A549 (cell line): ENCODE results near the gene ALDH4A1. TPM values are rescaled to one million over a fixed set of nuclear protein-coding genes. Genes with fewer than 3 reads are reported as not detected.

Experiments
- ATAC-seq, 2 experiments: fragments of 200-7000 bp in 1 of 2; fragments of >200 bp in 1 of 2; cut with Nextera tagmentation in 1 of 2; cut with Tn5 transposase in 1 of 2; 3 replicates each; pipeline versions ENCODE4 v1.8.0 to v1.9.1; 2018 to 2020; ENCODE audit warnings: mild to moderate bottlenecking in 1 of 2, moderate library complexity in 1 of 2
- CTCF ChIA-PET: fragments of 300-600 bp; sonication (Branson Sonifier 250); formaldehyde crosslinking; extraction: SDS; loops from one replicate; lab custom pipeline; 2021; ENCODE audit warnings: antibody characterized with exemption, inconsistent platforms; lab: Yijun Ruan, JAX
- POLR2A ChIA-PET: fragments of 350-600 bp; formaldehyde crosslinking; extraction: SDS; loops from one replicate; lab custom pipeline; 2021; ENCODE audit warnings: antibody characterized with exemption, inconsistent platforms; lab: Yijun Ruan, JAX
- DNase-seq, 2 experiments: peaks; one replicate each; pipeline versions ENCODE4 v3.0.0 to v3.0.0-alpha.2; 2011 to 2016; ENCODE audit warnings: low read depth in 1 of 2, low spot score in 1 of 2
- FAIRE-seq: peaks from 2 replicates; lab custom pipeline; 2011; peaks lifted over from hg19 to GRCh38; lab: Jason Lieb, UNC
- H3K27ac ChIP-seq, 2 experiments: fragments of >200 bp; sonication (Bioruptor Twin); formaldehyde crosslinking; 3 replicates each; pipeline ENCODE4 v1.5.1; 2016 to 2017
- H3K4me1 ChIP-seq: fragments of >200 bp; sonication (Bioruptor Twin); formaldehyde crosslinking; 3 replicates; pipeline ENCODE4 v1.6.1; 2016
- H3K4me2 ChIP-seq: fragments of >200 bp; sonication (Bioruptor Twin); formaldehyde crosslinking; 3 replicates; pipeline ENCODE4 v1.6.1; 2016
- H3K4me3 ChIP-seq: fragments of >200 bp; sonication (Bioruptor Twin); formaldehyde crosslinking; 3 replicates; pipeline ENCODE4 v1.5.1; 2016
- H3K9me3 ChIP-seq: fragments of >200 bp; sonication (Bioruptor Twin); formaldehyde crosslinking; 3 replicates; pipeline ENCODE4 v1.6.1; 2016
- CBX2 ChIP-seq: fragments of 200-600 bp; sonication (generic); IDR thresholded peaks from 2 replicates; pipeline ENCODE4 v1.6.1; 2016; ENCODE audit warnings: low read depth, mild to moderate bottlenecking, borderline replicate concordance
- CEBPB ChIP-seq, 2 experiments: fragments of >200 bp in 1 of 2; sonication (Bioruptor Twin) in 1 of 2; formaldehyde crosslinking in 1 of 2; IDR thresholded peaks; 2 replicates each; pipeline ENCODE4 v1.6.1; 2012 to 2016
- EHMT2 ChIP-seq: fragments of 200-600 bp; sonication (generic); IDR thresholded peaks from 2 replicates; pipeline ENCODE4 v1.6.1; 2016; ENCODE audit warnings: antibody characterized with exemption, low read depth, mild to moderate bottlenecking, moderate library complexity
- GATA3 ChIP-seq: IDR thresholded peaks from 2 replicates; pipeline ENCODE4 v1.6.1; 2012; ENCODE audit warnings: borderline replicate concordance
- HEYL ChIP-seq: fragments of 250-450 bp; sonication (Bioruptor Pico); IDR thresholded peaks from 2 replicates; pipeline ENCODE4 v1.8.0; 2021; ENCODE audit warnings: mild to moderate bottlenecking, moderate library complexity
- HOXB13 ChIP-seq: fragments of 250-450 bp; sonication (Bioruptor Pico); IDR thresholded peaks from 2 replicates; pipeline ENCODE4 v1.5.0; 2020; ENCODE audit warnings: low read depth, mild to moderate bottlenecking, moderate library complexity
- HOXB5 ChIP-seq: fragments of 250-450 bp; sonication (Bioruptor Pico); IDR thresholded peaks from 2 replicates; pipeline ENCODE4 v1.5.0; 2020; ENCODE audit warnings: mild to moderate bottlenecking, moderate library complexity
- JUNB ChIP-seq: fragments of >200 bp; sonication (Bioruptor Twin); formaldehyde crosslinking; IDR thresholded peaks from 2 replicates; pipeline ENCODE4 v1.6.1; 2016
- MAFK ChIP-seq: fragments of 450-650 bp; IDR thresholded peaks from 2 replicates; pipeline ENCODE4 v1.6.1; 2014; ENCODE audit not compliant: partially characterized antibody
- MAZ ChIP-seq: fragments of 150-350 bp; IDR thresholded peaks from 2 replicates; pipeline ENCODE4 v1.6.1; 2014; ENCODE audit warnings: antibody characterized with exemption, low read depth, low read length, borderline replicate concordance
- MYC ChIP-seq: IDR thresholded peaks from 2 replicates; pipeline ENCODE4 v1.6.1; 2012; ENCODE audit warnings: mild to moderate bottlenecking, inconsistent platforms, low read length, improper control_type of control experiment, borderline replicate concordance
- NPAS2 ChIP-seq: fragments of 250-450 bp; sonication (Bioruptor Pico); IDR thresholded peaks from 2 replicates; pipeline ENCODE4 v1.8.0; 2022; ENCODE audit warnings: mild to moderate bottlenecking, moderate library complexity, borderline replicate concordance
- NR3C1 ChIP-seq: fragments of >200 bp; sonication (Bioruptor Twin); formaldehyde crosslinking; IDR thresholded peaks from 3 replicates; pipeline ENCODE4 v1.6.1; 2017
- PHF8 ChIP-seq: fragments of 200-600 bp; sonication (generic); IDR thresholded peaks from 2 replicates; pipeline ENCODE4 v1.6.1; 2016; ENCODE audit warnings: low read depth, mild to moderate bottlenecking, antibody characterized with exemption, moderate library complexity, borderline replicate concordance
- POLR2A ChIP-seq: IDR thresholded peaks from 2 replicates; pipeline ENCODE4 v1.6.1; 2012; ENCODE audit warnings: mild to moderate bottlenecking, low read length
- RAD21 ChIP-seq, 2 experiments: fragments of >200 bp in 1 of 2; sonication (Bioruptor Twin) in 1 of 2; formaldehyde crosslinking in 1 of 2; IDR thresholded peaks in 1 of 2; conservative IDR thresholded peaks in 1 of 2; 2 replicates in 1 of 2; 3 replicates in 1 of 2; pipeline ENCODE4 v1.6.1; 2012 to 2018; ENCODE audit warnings: inconsistent platforms in 1 of 2
- RFX5 ChIP-seq: fragments of 450-650 bp; IDR thresholded peaks from 2 replicates; pipeline ENCODE4 v1.7.1; 2014; ENCODE audit warnings: antibody characterized with exemption, mild to moderate bottlenecking, moderate library complexity
- SMC3 ChIP-seq: fragments of >200 bp; sonication (Bioruptor Twin); formaldehyde crosslinking; IDR thresholded peaks from 3 replicates; pipeline ENCODE4 v1.6.1; 2018; ENCODE audit warnings: inconsistent platforms
- TFCP2L1 ChIP-seq: fragments of 250-450 bp; sonication (Bioruptor Pico); IDR thresholded peaks from 2 replicates; pipeline ENCODE4 v1.5.0; 2021; ENCODE audit warnings: mild to moderate bottlenecking
- ZFP36 ChIP-seq: fragments of 450-650 bp; IDR thresholded peaks from 2 replicates; pipeline ENCODE4 v1.6.1; 2014; ENCODE audit warnings: borderline replicate concordance; ENCODE audit not compliant: partially characterized antibody
- ZSCAN20 ChIP-seq: fragments of 250-450 bp; sonication (Bioruptor Pico); IDR thresholded peaks from 2 replicates; pipeline ENCODE4 v1.8.0; 2022; ENCODE audit warnings: mild to moderate bottlenecking, moderate library complexity
- WGBS: methylation state at CpG from one replicate; pipeline ENCODE4 v1.1.6; 2017; ENCODE audit errors: missing lambda C conversion rate; 5-methylcytosine and 5-hydroxymethylcytosine counted together
- polyA plus RNA-seq, 4 experiments: library from polyadenylated mRNA; depleted of rRNA in 3 of 4; stranded (reverse); fragments of >200 nt; fragmentation: RNase III in 1 of 4; extraction: RNeasy Plus Mini Kit Qiagen cat#74134 plus additional on column Dnase treatment in 1 of 4; gene quantifications; 2 replicates in 3 of 4; 3 replicates in 1 of 4; pipeline ENCODE4 v1.2.3, GENCODE V29; 2011 to 2017
- TF ChIP-seq, protein P1 (sequence below): fragments of >200 bp; sonication (Bioruptor Twin); formaldehyde crosslinking; IDR thresholded peaks from 3 replicates; pipeline ENCODE4 v1.6.1; 2016
- TF ChIP-seq, protein P2 (sequence below): fragments of 250-450 bp; sonication (Bioruptor Pico); IDR thresholded peaks from 2 replicates; pipeline ENCODE4 v1.5.0; 2020; ENCODE audit warnings: low read depth, mild to moderate bottlenecking, moderate library complexity
- TF ChIP-seq, protein P3 (sequence below): IDR thresholded peaks from 2 replicates; pipeline ENCODE4 v1.6.1; 2012
- TF ChIP-seq, protein P4 (sequence below): fragments of 450-650 bp; IDR thresholded peaks from 2 replicates; pipeline ENCODE4 v1.6.1; 2014; ENCODE audit warnings: antibody characterized with exemption
- TF ChIP-seq, protein P5 (sequence below): fragments of >200 bp; sonication (Bioruptor Twin); formaldehyde crosslinking; IDR thresholded peaks from 3 replicates; pipeline ENCODE4 v1.5.1; 2016
- TF ChIP-seq, protein P6 (sequence below): fragments of >200 bp; sonication (Bioruptor Twin); formaldehyde crosslinking; IDR thresholded peaks from 2 replicates; pipeline ENCODE4 v1.6.1; 2016

Gene ALDH4A1
- polyA plus RNA-seq, 2 of the 4 experiments (the other 2 are of a cell fraction) = 9.4 to 15.4 TPM

DNA sequence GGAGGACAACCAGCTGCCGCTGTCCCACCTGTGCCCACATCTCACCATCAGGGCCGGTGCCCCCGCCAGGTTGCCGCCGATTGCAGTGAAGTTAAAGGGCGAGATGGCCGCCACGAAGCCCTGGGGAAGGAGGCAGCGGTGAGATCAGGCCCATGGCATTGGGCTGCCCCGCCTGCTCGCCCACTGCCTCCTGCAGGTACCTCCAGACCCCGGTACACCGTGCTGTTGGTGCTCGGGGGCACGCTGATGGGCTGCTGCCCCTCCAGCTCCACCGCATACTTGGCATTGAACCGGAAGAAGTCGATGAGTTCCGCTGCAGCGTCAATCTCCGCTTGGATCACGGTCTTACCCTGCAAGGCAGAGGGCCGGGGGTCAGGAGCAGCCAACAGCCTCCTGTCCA, 19.3 kb downstream of the ALDH4A1 start:
- no peak for ATAC-seq
- H3K27ac ChIP-seq = no peak overlapping the region
- no peak for FAIRE-seq
- ChIA-PET POLR2A (no interaction called here), CTCF (interaction anchor here (0.7 to 9.8 kb wide), 16 partner anchors 8 to 285 kb away, joined by 3 to 83 read pairs (median 10); partner anchors contain the start of gene ALDH4A1)
- H3K4me1 ChIP-seq = peaks cover 9% of the 10 kb centered on the region; the same call in 2 of the 3 replicates
- H3K4me2 ChIP-seq = no peak overlapping the region
- H3K9me3 ChIP-seq = no peaks in the 10 kb centered on the region
- no peak for DNase-seq
- no peak for TF ChIP-seq HEYL (CRISPR knock-in tag)
- TF ChIP-seq JUNB = no peak
- TF ChIP-seq SMC3 = no peak
- no peak for TF ChIP-seq RFX5
- 90% methylated on average over 15 of the region's 23 CpGs for WGBS
- no peak overlapping the region for H3K4me3 ChIP-seq

DNA sequence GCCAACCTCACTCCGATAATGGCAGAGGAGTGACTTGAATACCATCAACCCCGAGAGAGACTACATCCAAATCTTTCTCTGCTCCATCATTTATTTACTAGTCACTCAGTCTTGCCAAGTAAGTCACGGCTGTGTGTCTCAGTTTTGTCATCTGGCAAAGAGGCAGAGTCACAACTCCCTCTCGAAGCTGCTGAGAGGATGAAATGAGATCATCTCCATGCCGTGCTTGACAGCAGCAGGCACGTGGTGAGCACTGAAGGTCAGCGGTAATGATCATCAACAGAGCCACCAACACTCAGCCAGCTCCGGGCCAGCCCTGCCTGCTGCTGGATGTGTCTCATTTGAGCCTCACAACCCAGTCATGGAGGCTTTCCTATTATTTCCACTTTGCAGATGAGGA, 19.9 kb downstream of the ALDH4A1 start:
- DNase-seq = no peak
- no peak overlapping the region for H3K4me2 ChIP-seq
- no peaks in the 10 kb centered on the region for H3K9me3 ChIP-seq
- POLR2A ChIA-PET = no interaction called here
- TF ChIP-seq TFCP2L1 (CRISPR knock-in tag) (no peak), NR3C1 (no peak), ZFP36 (no peak), POLR2A (no peak), GATA3 (no peak), HOXB13 (CRISPR knock-in tag) (no peak), CBX2 (no peak), NPAS2 (CRISPR knock-in tag) (no peak), RAD21 (conservative IDR thresholded peaks at IDR 0.05 in 1 of 2, IDR thresholded peaks at IDR 0.05 in 1 of 2) (no peak)
- TF ChIP-seq, protein P1, sequence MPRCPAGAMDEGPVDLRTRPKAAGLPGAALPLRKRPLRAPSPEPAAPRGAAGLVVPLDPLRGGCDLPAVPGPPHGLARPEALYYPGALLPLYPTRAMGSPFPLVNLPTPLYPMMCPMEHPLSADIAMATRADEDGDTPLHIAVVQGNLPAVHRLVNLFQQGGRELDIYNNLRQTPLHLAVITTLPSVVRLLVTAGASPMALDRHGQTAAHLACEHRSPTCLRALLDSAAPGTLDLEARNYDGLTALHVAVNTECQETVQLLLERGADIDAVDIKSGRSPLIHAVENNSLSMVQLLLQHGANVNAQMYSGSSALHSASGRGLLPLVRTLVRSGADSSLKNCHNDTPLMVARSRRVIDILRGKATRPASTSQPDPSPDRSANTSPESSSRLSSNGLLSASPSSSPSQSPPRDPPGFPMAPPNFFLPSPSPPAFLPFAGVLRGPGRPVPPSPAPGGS = no peak
- TF ChIP-seq, protein P2, sequence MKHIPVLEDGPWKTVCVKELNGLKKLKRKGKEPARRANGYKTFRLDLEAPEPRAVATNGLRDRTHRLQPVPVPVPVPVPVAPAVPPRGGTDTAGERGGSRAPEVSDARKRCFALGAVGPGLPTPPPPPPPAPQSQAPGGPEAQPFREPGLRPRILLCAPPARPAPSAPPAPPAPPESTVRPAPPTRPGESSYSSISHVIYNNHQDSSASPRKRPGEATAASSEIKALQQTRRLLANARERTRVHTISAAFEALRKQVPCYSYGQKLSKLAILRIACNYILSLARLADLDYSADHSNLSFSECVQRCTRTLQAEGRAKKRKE (CRISPR knock-in tag) = no peak
- TF ChIP-seq, protein P3, sequence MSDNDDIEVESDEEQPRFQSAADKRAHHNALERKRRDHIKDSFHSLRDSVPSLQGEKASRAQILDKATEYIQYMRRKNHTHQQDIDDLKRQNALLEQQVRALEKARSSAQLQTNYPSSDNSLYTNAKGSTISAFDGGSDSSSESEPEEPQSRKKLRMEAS = no peak
- TF ChIP-seq, protein P4, sequence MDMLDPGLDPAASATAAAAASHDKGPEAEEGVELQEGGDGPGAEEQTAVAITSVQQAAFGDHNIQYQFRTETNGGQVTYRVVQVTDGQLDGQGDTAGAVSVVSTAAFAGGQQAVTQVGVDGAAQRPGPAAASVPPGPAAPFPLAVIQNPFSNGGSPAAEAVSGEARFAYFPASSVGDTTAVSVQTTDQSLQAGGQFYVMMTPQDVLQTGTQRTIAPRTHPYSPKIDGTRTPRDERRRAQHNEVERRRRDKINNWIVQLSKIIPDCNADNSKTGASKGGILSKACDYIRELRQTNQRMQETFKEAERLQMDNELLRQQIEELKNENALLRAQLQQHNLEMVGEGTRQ = no peak
- TF ChIP-seq, all 56 proteins: peak for 0
- CTCF ChIA-PET = interaction anchor here (0.6 to 9.8 kb wide), 8 partner anchors 11 to 285 kb away, joined by 3 to 83 read pairs (median 8); no protein-coding TSS in a partner anchor
- no peak overlapping the region for H3K27ac ChIP-seq
- FAIRE-seq (no peak), ATAC-seq (no peak)
- 75% methylated on average over 7 of the region's 8 CpGs for WGBS
- H3K4me3 ChIP-seq = no peak overlapping the region
- H3K4me1 ChIP-seq = peaks cover 9% of the 10 kb centered on the region; the same call in 2 of the 3 replicates

DNA sequence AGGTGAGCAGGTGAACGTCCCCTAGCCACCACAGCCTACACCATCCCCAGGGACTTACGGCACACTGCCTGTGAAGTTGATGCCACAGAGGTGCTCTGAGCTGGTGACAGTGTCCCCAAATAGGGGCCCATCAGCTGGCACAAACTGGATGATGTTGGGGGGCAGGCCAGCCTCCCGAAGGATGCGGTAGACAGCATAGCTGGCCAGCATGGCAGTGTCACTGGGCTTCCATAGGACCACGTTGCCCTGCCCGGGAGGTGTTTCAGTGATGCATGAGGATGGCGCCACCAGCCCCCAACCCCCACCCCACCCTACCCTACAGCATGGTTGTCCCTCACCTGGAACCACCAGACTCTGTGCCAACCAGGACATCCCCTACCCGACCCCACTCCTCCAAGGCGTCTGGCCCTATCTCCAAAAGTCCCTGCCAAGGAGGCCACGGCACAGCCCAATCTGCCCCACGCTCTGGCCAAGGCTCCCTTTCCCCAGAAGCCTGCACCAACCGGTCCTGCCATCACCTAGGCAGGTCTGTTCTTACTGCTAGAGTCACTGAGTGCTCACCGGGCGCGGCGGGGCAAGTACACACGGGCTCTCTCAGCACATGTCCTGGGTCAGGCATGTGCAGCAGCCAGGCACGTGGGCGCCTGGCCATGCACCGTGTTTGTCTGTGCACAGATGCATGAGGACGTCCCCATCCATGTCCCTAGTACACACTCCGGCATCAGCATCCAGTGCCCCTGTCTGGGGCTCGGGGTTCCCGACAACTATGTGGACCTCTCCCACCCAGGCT, 20.5 kb downstream of the ALDH4A1 start:
- POLR2A ChIA-PET = no interaction called here
- no peak overlapping the region for H3K4me3 ChIP-seq
- ATAC-seq = no peak
- DNase-seq = no peak
- H3K4me1 ChIP-seq = peaks cover 9% of the 10 kb centered on the region; the same call in 2 of the 3 replicates
- no peak overlapping the region for H3K27ac ChIP-seq
- FAIRE-seq = no peak
- no peak overlapping the region for H3K4me2 ChIP-seq
- WGBS = 88% methylated on average over 11 of the region's 24 CpGs
- CTCF ChIA-PET = interaction anchor here (0.6 to 9.8 kb wide), 4 partner anchors 11 to 284 kb away, joined by 3 to 83 read pairs (median 8); no protein-coding TSS in a partner anchor
- H3K9me3 ChIP-seq = no peaks in the 10 kb centered on the region
- TF ChIP-seq, protein P5, sequence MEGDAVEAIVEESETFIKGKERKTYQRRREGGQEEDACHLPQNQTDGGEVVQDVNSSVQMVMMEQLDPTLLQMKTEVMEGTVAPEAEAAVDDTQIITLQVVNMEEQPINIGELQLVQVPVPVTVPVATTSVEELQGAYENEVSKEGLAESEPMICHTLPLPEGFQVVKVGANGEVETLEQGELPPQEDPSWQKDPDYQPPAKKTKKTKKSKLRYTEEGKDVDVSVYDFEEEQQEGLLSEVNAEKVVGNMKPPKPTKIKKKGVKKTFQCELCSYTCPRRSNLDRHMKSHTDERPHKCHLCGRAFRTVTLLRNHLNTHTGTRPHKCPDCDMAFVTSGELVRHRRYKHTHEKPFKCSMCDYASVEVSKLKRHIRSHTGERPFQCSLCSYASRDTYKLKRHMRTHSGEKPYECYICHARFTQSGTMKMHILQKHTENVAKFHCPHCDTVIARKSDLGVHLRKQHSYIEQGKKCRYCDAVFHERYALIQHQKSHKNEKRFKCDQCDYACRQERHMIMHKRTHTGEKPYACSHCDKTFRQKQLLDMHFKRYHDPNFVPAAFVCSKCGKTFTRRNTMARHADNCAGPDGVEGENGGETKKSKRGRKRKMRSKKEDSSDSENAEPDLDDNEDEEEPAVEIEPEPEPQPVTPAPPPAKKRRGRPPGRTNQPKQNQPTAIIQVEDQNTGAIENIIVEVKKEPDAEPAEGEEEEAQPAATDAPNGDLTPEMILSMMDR = no peak
- no peak for TF ChIP-seq MYC
- TF ChIP-seq CBX2 = no peak
- no peak for TF ChIP-seq MAZ
- no peak for TF ChIP-seq MAFK
- TF ChIP-seq HOXB5 (CRISPR knock-in tag) = no peak
- TF ChIP-seq, protein P6, sequence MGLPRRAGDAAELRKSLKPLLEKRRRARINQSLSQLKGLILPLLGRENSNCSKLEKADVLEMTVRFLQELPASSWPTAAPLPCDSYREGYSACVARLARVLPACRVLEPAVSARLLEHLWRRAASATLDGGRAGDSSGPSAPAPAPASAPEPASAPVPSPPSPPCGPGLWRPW = no peak
- no peak for TF ChIP-seq ZSCAN20
- TF ChIP-seq, protein P3 = no peak
- no peak for TF ChIP-seq EHMT2
- TF ChIP-seq PHF8 = no peak
- no peak for TF ChIP-seq CEBPB (IDR thresholded peaks at IDR 0.05)
